ENCODE measurements around the gene BACE2. TPM values are rescaled to one million over a fixed set of nuclear protein-coding genes. Genes with fewer than 3 reads are reported as not detected.
A peak's percentile ranks its signal among the peaks of the same experiment; 100 is the strongest.

The BACE2 gene
- total RNA-seq, 4 donors from 2014 or later, result 23.9 to 59.4 (median 36.6) TPM

DNA sequence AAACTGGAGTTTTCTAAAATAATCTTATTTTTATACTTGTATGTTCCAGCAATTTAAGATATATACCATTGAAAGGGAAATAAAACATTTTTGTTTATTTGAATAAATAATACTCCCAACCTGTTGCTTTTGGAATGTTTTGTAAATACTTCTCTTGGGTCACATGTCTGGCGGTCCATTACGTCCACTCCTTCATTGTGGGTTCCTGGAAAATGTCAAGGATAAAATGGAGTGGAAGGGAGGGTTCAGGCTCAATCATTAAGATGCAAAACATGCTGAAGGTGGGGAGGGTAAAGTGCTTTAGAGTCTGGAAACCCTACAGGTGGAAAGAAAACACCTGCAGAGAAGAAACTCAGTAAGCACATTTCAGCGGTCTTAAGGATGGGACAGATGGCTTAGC, 114.5 kb downstream of the BACE2 start:
- Histone ChIP-seq H3K36me3 (no peaks in the 10 kb centered on the region), H3K27me3 (peaks cover 9% of the 10 kb centered on the region), H3K9me3 (no peaks in the 10 kb centered on the region), H3K4me1 (peaks cover 4% of the 10 kb centered on the region), H3K27ac (no peak overlapping the region), H3K4me3 (no peak overlapping the region)
- no peak for TF ChIP-seq POLR2AphosphoS5 (IDR thresholded peaks at IDR 0.05)
- no peak for TF ChIP-seq POLR2A (IDR thresholded peaks at IDR 0.05)
- TF ChIP-seq EP300 (IDR thresholded peaks at IDR 0.05), result no peak
- TF ChIP-seq, protein P1, sequence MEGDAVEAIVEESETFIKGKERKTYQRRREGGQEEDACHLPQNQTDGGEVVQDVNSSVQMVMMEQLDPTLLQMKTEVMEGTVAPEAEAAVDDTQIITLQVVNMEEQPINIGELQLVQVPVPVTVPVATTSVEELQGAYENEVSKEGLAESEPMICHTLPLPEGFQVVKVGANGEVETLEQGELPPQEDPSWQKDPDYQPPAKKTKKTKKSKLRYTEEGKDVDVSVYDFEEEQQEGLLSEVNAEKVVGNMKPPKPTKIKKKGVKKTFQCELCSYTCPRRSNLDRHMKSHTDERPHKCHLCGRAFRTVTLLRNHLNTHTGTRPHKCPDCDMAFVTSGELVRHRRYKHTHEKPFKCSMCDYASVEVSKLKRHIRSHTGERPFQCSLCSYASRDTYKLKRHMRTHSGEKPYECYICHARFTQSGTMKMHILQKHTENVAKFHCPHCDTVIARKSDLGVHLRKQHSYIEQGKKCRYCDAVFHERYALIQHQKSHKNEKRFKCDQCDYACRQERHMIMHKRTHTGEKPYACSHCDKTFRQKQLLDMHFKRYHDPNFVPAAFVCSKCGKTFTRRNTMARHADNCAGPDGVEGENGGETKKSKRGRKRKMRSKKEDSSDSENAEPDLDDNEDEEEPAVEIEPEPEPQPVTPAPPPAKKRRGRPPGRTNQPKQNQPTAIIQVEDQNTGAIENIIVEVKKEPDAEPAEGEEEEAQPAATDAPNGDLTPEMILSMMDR (IDR thresholded peaks at IDR 0.05), result no peak
- no peak for DNase-seq (ENCODE audit: low spot score in 2 of 2)
- WGBS, result 75% methylated on average over 3 of the region's 3 CpGs

DNA sequence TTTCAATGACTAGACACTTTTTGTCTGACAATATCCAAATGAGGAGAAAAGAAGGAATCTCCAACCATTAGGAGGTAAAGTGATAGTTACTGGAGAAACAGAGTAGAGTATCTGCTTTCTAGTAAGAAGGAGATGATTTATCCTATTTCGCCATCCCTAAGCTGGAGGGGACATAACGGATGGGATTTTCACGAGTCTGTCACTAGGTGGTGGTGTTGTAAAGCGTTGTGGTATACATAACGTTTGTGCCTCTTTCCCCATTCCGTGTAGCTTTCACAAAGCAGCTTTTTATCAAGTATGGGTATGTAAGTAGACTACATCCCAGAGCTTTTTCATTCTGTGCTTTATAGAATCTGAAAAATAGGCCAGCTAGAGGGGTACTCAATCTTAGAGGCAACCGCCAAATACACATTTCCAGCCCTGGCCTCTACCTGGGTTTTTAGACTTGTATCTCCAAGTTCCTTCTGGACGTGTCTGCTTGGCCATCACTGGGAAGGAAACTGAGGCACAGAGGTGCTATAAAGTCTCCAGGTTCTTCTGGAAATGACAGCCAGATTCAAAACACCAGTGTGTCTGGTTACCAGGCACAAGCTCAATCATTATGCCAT, 115.4 kb downstream of the BACE2 start:
- no peak for DNase-seq (ENCODE audit: low spot score in 2 of 2)
- no peak overlapping the region for H3K27ac ChIP-seq
- H3K4me1 ChIP-seq, result peaks cover 4% of the 10 kb centered on the region
- H3K9me3 ChIP-seq, result no peaks in the 10 kb centered on the region
- TF ChIP-seq POLR2A (IDR thresholded peaks at IDR 0.05), result no peak
- TF ChIP-seq, protein P1 (IDR thresholded peaks at IDR 0.05), result peak; percentile 68
- TF ChIP-seq EP300 (IDR thresholded peaks at IDR 0.05), result no peak
- no peak overlapping the region for H3K4me3 ChIP-seq
- peaks cover 9% of the 10 kb centered on the region for H3K27me3 ChIP-seq
- no peaks in the 10 kb centered on the region for H3K36me3 ChIP-seq
- 22% methylated on average over 8 of the region's 8 CpGs for WGBS

DNA sequence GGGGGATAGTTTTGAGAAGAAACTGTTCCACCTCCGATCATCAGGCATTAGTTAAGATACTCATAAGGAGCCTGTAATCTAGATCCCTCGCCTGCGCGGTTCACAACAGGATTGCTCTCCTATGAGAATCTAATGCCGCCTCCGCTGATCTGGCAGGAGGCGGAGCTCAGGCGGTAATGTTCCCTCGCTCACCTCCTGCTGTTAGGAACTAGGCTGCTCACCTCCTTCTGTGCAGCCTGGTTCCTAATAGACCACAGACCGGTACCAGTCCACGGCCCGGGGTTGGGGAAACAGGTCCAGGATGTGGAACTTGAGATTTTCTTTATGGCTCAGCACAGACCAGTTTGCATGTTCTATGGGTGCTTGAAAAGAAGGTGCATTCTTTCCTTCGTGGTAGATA, 121.5 kb downstream of the BACE2 start:
- DNase-seq (ENCODE audit: low spot score in 2 of 2), result no peak
- TF ChIP-seq, protein P1 (IDR thresholded peaks at IDR 0.05), result no peak
- no peak for TF ChIP-seq POLR2AphosphoS5 (IDR thresholded peaks at IDR 0.05)
- TF ChIP-seq EP300 (IDR thresholded peaks at IDR 0.05), result no peak
- TF ChIP-seq POLR2A (IDR thresholded peaks at IDR 0.05), result no peak
- H3K27ac ChIP-seq, result no peak overlapping the region
- 73% methylated on average over 13 of the region's 13 CpGs for WGBS
- H3K9me3 ChIP-seq, result no peaks in the 10 kb centered on the region
- H3K27me3 ChIP-seq, result peaks cover 12% of the 10 kb centered on the region
- H3K4me3 ChIP-seq, result no peak overlapping the region
- H3K36me3 ChIP-seq, result no peaks in the 10 kb centered on the region
- no peaks in the 10 kb centered on the region for H3K4me1 ChIP-seq

DNA sequence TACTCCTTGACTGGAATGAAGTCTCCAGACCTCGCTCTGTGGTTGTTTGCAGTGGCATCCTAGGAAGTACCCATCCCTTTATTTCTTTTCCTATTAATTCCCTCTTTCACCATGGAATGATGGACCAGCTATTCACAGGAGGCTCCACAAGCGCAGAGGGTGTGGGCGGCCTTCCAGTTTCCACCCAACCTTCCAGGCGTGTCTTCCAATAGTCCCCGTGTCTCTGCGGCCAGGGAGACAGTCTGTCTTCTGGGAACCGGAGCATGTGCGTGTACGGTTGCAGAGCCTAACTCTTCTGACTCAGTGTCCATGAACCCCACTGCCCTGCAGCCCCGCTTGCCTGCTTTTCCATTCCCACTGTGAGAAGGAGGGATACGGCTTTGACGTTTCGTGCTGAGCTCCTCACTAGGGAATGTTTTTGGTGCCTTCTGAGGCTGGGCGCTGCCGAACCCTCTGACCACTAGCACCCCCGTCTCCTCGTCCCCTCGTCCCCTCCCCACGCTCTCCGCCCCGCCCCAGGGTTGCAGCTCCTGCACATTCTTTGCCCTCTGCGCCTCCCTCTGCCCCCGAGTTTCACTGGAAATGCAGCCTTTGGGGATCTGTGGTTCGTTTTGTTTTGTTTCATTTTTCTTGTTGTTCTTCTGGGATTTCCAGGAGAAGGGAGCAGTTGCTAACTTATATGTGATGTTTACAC, 122.3 kb downstream of the BACE2 start:
- H3K27ac ChIP-seq, result no peak overlapping the region
- TF ChIP-seq POLR2AphosphoS5 (IDR thresholded peaks at IDR 0.05), result no peak
- no peak for TF ChIP-seq POLR2A (IDR thresholded peaks at IDR 0.05)
- TF ChIP-seq, protein P1 (IDR thresholded peaks at IDR 0.05), result no peak
- no peak for TF ChIP-seq EP300 (IDR thresholded peaks at IDR 0.05)
- no peaks in the 10 kb centered on the region for H3K4me1 ChIP-seq
- peak overlapping the region; percentile 11 for H3K4me3 ChIP-seq
- 54% methylated on average over 21 of the region's 24 CpGs for WGBS
- DNase-seq (ENCODE audit: low spot score in 2 of 2), result no peak
- no peaks in the 10 kb centered on the region for H3K36me3 ChIP-seq
- no peaks in the 10 kb centered on the region for H3K9me3 ChIP-seq
- peaks cover 12% of the 10 kb centered on the region for H3K27me3 ChIP-seq

DNA sequence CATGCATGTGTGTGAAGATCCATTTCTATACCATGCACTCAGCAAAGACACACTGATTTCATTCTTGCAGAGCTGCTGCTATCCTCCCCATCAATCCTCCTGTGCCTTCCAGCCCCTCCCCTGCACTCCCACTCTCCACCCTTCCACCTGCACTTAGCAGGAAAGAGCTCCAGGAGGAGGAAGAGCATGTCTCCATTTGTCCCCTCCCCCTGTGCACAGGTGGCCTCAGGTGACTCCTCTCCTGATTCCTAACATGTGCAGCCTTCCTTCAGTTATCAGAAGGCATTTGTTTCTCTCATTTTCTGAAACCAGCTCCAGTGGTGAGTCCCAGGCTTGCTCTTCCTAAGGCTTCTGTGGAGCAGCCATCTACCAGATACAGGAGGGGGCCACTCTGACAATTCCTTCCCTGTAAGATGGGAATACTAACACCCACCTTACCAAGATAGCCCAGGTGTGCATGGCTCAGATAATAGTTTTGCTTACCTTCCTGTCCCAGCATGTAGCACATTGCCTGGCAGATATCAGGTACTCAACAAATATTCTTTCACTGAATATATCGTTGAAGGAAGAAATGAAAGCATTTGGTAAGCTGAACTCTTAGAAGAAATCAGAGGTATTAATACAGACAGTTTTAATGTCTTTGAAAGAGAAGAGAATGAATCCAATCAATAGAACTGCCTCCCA, 126.7 kb downstream of the BACE2 start:
- WGBS, result 79% methylated on average over 1 of the region's 1 CpG

More for the DNA sequence above, 126.7 kb downstream of the BACE2 start:
- no peak for DNase-seq (ENCODE audit: low spot score in 2 of 2)
- H3K36me3 ChIP-seq, result no peaks in the 10 kb centered on the region
- H3K9me3 ChIP-seq, result no peaks in the 10 kb centered on the region
- H3K4me3 ChIP-seq, result no peak overlapping the region
- no peak overlapping the region for H3K27ac ChIP-seq
- peaks cover 12% of the 10 kb centered on the region for H3K27me3 ChIP-seq
- H3K4me1 ChIP-seq, result no peaks in the 10 kb centered on the region
- TF ChIP-seq, protein P1 (IDR thresholded peaks at IDR 0.05), result no peak
- TF ChIP-seq POLR2A (IDR thresholded peaks at IDR 0.05), result no peak
- TF ChIP-seq POLR2AphosphoS5 (IDR thresholded peaks at IDR 0.05), result no peak
- TF ChIP-seq EP300 (IDR thresholded peaks at IDR 0.05), result no peak

Data from suprapubic skin (tissue), 4 donors.